Trophoblast cell (in vitro differentiated cells and primary cell): ENCODE measurements around the gene NCR3LG1.

Source experiments
- DNase-seq, 2 donors: peaks; one replicate each; pipeline ENCODE4 v3.0.0-alpha.2; 2016
- H2AFZ ChIP-seq: 2 replicates; pipeline ENCODE4 v1.6.1; 2013; ENCODE audit warnings: low read length, moderate library complexity, mild to moderate bottlenecking; ENCODE audit not compliant: insufficient read depth, poor library complexity
- H2AK5ac ChIP-seq: 2 replicates; pipeline ENCODE4 v1.6.1; 2013; ENCODE audit warnings: mild to moderate bottlenecking, low read length
- H2BK120ac ChIP-seq: 2 replicates; pipeline ENCODE4 v1.6.1; 2013; ENCODE audit warnings: low read length, mild to moderate bottlenecking, moderate library complexity; ENCODE audit not compliant: insufficient read depth, poor library complexity
- H2BK12ac ChIP-seq: 2 replicates; pipeline ENCODE4 v1.6.1; 2013; ENCODE audit warnings: mild to moderate bottlenecking, low read length, moderate library complexity
- H2BK5ac ChIP-seq: 2 replicates; pipeline ENCODE4 v1.6.1; 2013; ENCODE audit warnings: low read length, low read depth, moderate library complexity, mild to moderate bottlenecking; ENCODE audit not compliant: poor library complexity
- H3K14ac ChIP-seq: 2 replicates; pipeline ENCODE4 v1.6.1; 2013; ENCODE audit warnings: mild to moderate bottlenecking, low read length
- H3K18ac ChIP-seq: 2 replicates; pipeline ENCODE4 v1.6.1; 2013; ENCODE audit warnings: mild to moderate bottlenecking, low read length
- H3K23ac ChIP-seq: 2 replicates; pipeline ENCODE4 v1.6.1; 2013; ENCODE audit warnings: low read length
- H3K27ac ChIP-seq: 2 replicates; pipeline ENCODE4 v1.5.1; 2013; ENCODE audit warnings: low read depth, mild to moderate bottlenecking, inconsistent platforms, low read length, moderate library complexity
- H3K27me3 ChIP-seq: 2 replicates; pipeline ENCODE4 v1.6.1; 2013; ENCODE audit warnings: inconsistent platforms, mild to moderate bottlenecking, low read length, moderate library complexity; ENCODE audit not compliant: insufficient read depth
- H3K36me3 ChIP-seq, 2 experiments: 1 replicate in 1 of 2; 2 replicates in 1 of 2; pipeline ENCODE4 v1.6.1; 2013; ENCODE audit warnings: low read length in 2 of 2, mild to moderate bottlenecking in 2 of 2, moderate library complexity in 1 of 2; ENCODE audit not compliant: insufficient read depth in 2 of 2, control insufficient read depth in 1 of 2
- H3K4ac ChIP-seq: 2 replicates; pipeline ENCODE4 v1.6.1; 2013; ENCODE audit warnings: low read depth, mild to moderate bottlenecking, low read length, moderate library complexity
- H3K4me1 ChIP-seq, 2 experiments: 1 replicate in 1 of 2; 2 replicates in 1 of 2; pipeline ENCODE4 v1.6.1; 2013; ENCODE audit warnings: low read length in 2 of 2, mild to moderate bottlenecking in 2 of 2, moderate library complexity in 1 of 2; ENCODE audit not compliant: insufficient read depth in 2 of 2, control insufficient read depth in 1 of 2
- H3K4me2 ChIP-seq: 2 replicates; pipeline ENCODE4 v1.6.1; 2013; ENCODE audit warnings: inconsistent platforms, mild to moderate bottlenecking, low read length, moderate library complexity
- H3K4me3 ChIP-seq: 2 replicates; pipeline ENCODE4 v1.5.1; 2013; ENCODE audit warnings: mild to moderate bottlenecking, low read depth, low read length, inconsistent platforms
- H3K79me1 ChIP-seq: one replicate; pipeline ENCODE4 v1.6.1; 2013; ENCODE audit warnings: low read length
- H3K79me2 ChIP-seq: 2 replicates; pipeline ENCODE4 v1.6.1; 2013; ENCODE audit warnings: low read length, mild to moderate bottlenecking; ENCODE audit not compliant: control insufficient read depth, insufficient read depth, poor library complexity
- H3K9ac ChIP-seq: 2 replicates; pipeline ENCODE4 v1.6.1; 2013; ENCODE audit warnings: mild to moderate bottlenecking, low read length
- H3K9me3 ChIP-seq: 2 replicates; pipeline ENCODE4 v1.6.1; 2013; ENCODE audit warnings: low read depth, mild to moderate bottlenecking, control low read depth, inconsistent platforms, low read length; ENCODE audit not compliant: insufficient read depth
- H4K12ac ChIP-seq: 2 replicates; pipeline ENCODE4 v1.6.1; 2013; ENCODE audit warnings: low read depth, mild to moderate bottlenecking, low read length, moderate library complexity
- H4K8ac ChIP-seq: 2 replicates; pipeline ENCODE4 v1.6.1; 2013; ENCODE audit warnings: low read depth, mild to moderate bottlenecking, low read length, moderate library complexity
- H4K91ac ChIP-seq: one replicate; pipeline ENCODE4 v1.6.1; 2013; ENCODE audit warnings: low read depth, mild to moderate bottlenecking, low read length, moderate library complexity
- WGBS: extraction: QIAGEN DNeasy Blood & Tissue Kit; methylation state at CpG from one replicate; pipeline ENCODE4 v1.1.7; 2013; ENCODE audit warnings: missing lambda C conversion rate; ENCODE audit not compliant: insufficient read length, insufficient coverage; ENCODE audit errors: extremely low coverage; 5-methylcytosine and 5-hydroxymethylcytosine counted together

NCR3LG1 gene

GRCh38 chr11:17402486-17402885 is 50.9 kb downstream of the NCR3LG1 start:
- no peak overlapping the region for H4K12ac ChIP-seq
- no peak overlapping the region for H3K23ac ChIP-seq
- no peak overlapping the region for H3K4me2 ChIP-seq
- H4K91ac ChIP-seq = no peak overlapping the region
- no peak overlapping the region for H3K14ac ChIP-seq
- no peak overlapping the region for H2BK12ac ChIP-seq
- no peak overlapping the region for H3K18ac ChIP-seq
- H3K9ac ChIP-seq = no peak overlapping the region
- H3K79me2 ChIP-seq = no peaks in the 10 kb centered on the region
- H2AK5ac ChIP-seq = no peak overlapping the region
- H3K9me3 ChIP-seq = no peaks in the 10 kb centered on the region
- no peak overlapping the region for H2BK5ac ChIP-seq
- DNase-seq = no peak
- no peak overlapping the region for H2BK120ac ChIP-seq
- no peak overlapping the region for H3K4me3 ChIP-seq
- no peaks in the 10 kb centered on the region for H3K27me3 ChIP-seq
- H4K8ac ChIP-seq = no peak overlapping the region
- no peaks in the 10 kb centered on the region for H3K4me1 ChIP-seq
- whole genome bisulfite sequencing = no CpG with 5 or more reads among the region's 8 CpGs
- H3K79me1 ChIP-seq = no peaks in the 10 kb centered on the region
- H3K27ac ChIP-seq = no peak overlapping the region
- no peak overlapping the region for H2AFZ ChIP-seq
- no peak overlapping the region for H3K4ac ChIP-seq
- no peaks in the 10 kb centered on the region for H3K36me3 ChIP-seq

GRCh38 chr11:17403980-17404759 is 52.6 kb downstream of the NCR3LG1 start:
- H3K9me3 ChIP-seq = no peaks in the 10 kb centered on the region
- no peaks in the 10 kb centered on the region for H3K79me1 ChIP-seq
- no peak overlapping the region for H2BK5ac ChIP-seq
- H3K79me2 ChIP-seq = no peaks in the 10 kb centered on the region
- H3K4me2 ChIP-seq = no peak overlapping the region
- no peaks in the 10 kb centered on the region for H3K36me3 ChIP-seq
- no peak overlapping the region for H4K8ac ChIP-seq
- no peak overlapping the region for H2BK12ac ChIP-seq
- H2AFZ ChIP-seq = no peak overlapping the region
- H3K27ac ChIP-seq = no peak overlapping the region
- H3K27me3 ChIP-seq = no peaks in the 10 kb centered on the region
- no peak overlapping the region for H2AK5ac ChIP-seq
- WGBS = no CpG with 5 or more reads among the region's 18 CpGs
- no peak overlapping the region for H3K23ac ChIP-seq
- no peak overlapping the region for H4K12ac ChIP-seq
- no peaks in the 10 kb centered on the region for H3K4me1 ChIP-seq
- no peak overlapping the region for H3K4ac ChIP-seq
- no peak overlapping the region for H3K18ac ChIP-seq
- no peak overlapping the region for H3K14ac ChIP-seq
- no peak overlapping the region for H4K91ac ChIP-seq
- H3K4me3 ChIP-seq = no peak overlapping the region
- no peak overlapping the region for H3K9ac ChIP-seq
- H2BK120ac ChIP-seq = no peak overlapping the region
- DNase-seq = no peak

GRCh38 chr11:17405232-17406005 is 53.8 kb downstream of the NCR3LG1 start:
- Histone ChIP-seq H3K4me3 (no peak overlapping the region), H3K4ac (no peak overlapping the region), H4K12ac (no peak overlapping the region), H2AK5ac (no peak overlapping the region), H4K91ac (no peak overlapping the region), H3K18ac (no peak overlapping the region), H3K4me2 (no peak overlapping the region), H2BK5ac (no peak overlapping the region), H3K4me1 (no peaks in the 10 kb centered on the region), H3K9ac (no peak overlapping the region), H2BK120ac (no peak overlapping the region), H3K14ac (no peak overlapping the region), H4K8ac (no peak overlapping the region), H3K27me3 (no peaks in the 10 kb centered on the region), H3K23ac (no peak overlapping the region), H3K9me3 (no peaks in the 10 kb centered on the region), H3K79me2 (no peaks in the 10 kb centered on the region), H3K79me1 (no peaks in the 10 kb centered on the region), H2AFZ (no peak overlapping the region), H3K36me3 (no peaks in the 10 kb centered on the region), H2BK12ac (no peak overlapping the region), H3K27ac (no peak overlapping the region)
- WGBS = no CpG with 5 or more reads among the region's 15 CpGs
- DNase-seq = peak in 1 of 2 donors; percentile 10

GRCh38 chr11:17406082-17406817 is 54.6 kb downstream of the NCR3LG1 start:
- no peak overlapping the region for H3K14ac ChIP-seq
- H3K27ac ChIP-seq = no peak overlapping the region
- no peaks in the 10 kb centered on the region for H3K27me3 ChIP-seq
- H3K4me1 ChIP-seq = no peaks in the 10 kb centered on the region
- no peak overlapping the region for H2AFZ ChIP-seq
- H3K79me2 ChIP-seq = no peaks in the 10 kb centered on the region
- no peak overlapping the region for H3K18ac ChIP-seq
- H3K9me3 ChIP-seq = no peaks in the 10 kb centered on the region
- H3K36me3 ChIP-seq = no peaks in the 10 kb centered on the region
- no peak overlapping the region for H2BK120ac ChIP-seq
- H3K23ac ChIP-seq = no peak overlapping the region
- no peak overlapping the region for H2AK5ac ChIP-seq
- no peak overlapping the region for H3K4ac ChIP-seq
- no peak overlapping the region for H3K9ac ChIP-seq
- H4K8ac ChIP-seq = no peak overlapping the region
- no peak overlapping the region for H4K91ac ChIP-seq
- H2BK5ac ChIP-seq = no peak overlapping the region
- no peak for DNase-seq
- no peak overlapping the region for H3K4me2 ChIP-seq
- no CpG with 5 or more reads among the region's 8 CpGs for WGBS
- H3K4me3 ChIP-seq = no peak overlapping the region
- no peak overlapping the region for H2BK12ac ChIP-seq
- H4K12ac ChIP-seq = no peak overlapping the region
- no peaks in the 10 kb centered on the region for H3K79me1 ChIP-seq
